HepG2 (cell line): Measurements from ENCODE around the gene SLC25A48. TPM values are rescaled to one million over a fixed set of nuclear protein-coding genes. Genes with fewer than 3 reads are reported as not detected.

Source experiments
- ATAC-seq: fragments of 200-7000 bp; cut with Tn5 transposase; 3 replicates; pipeline ENCODE4 v1.9.1; 2020; ENCODE audit warnings: mild to moderate bottlenecking, moderate library complexity
- BruUV-seq: library from RNA; stranded (reverse); fragments of 400-500 nt; replicated peaks from 2 replicates; lab custom pipeline; 2021; lab: Mats Ljungman, UMichigan
- CTCF ChIA-PET: fragments of 300-600 bp; formaldehyde crosslinking; extraction: SDS; loops from one replicate; lab custom pipeline; 2021; ENCODE audit warnings: low total read pairs, inconsistent platforms, low intra/inter-chr PET ratio; lab: Yijun Ruan, JAX
- POLR2A ChIA-PET: fragments of 350-600 bp; sonication (Branson Sonifier 250); formaldehyde crosslinking; loops from one replicate; lab custom pipeline; 2020; ENCODE audit warnings: antibody characterized with exemption, inconsistent platforms; lab: Yijun Ruan, JAX
- DNase-seq: peaks from one replicate; pipeline ENCODE4 v3.0.0-alpha.2; 2015; ENCODE audit warnings: low spot score
- FAIRE-seq: peaks from 3 replicates; lab custom pipeline; 2011; peaks lifted over from hg19 to GRCh38; lab: Jason Lieb, UNC
- H2AFZ ChIP-seq: one replicate; pipeline ENCODE4 v1.6.1; 2011; ENCODE audit warnings: low read length, inconsistent platforms
- H3K27ac ChIP-seq: fragments of 300-600 bp; 3 replicates; pipeline ENCODE4 v1.8.0; 2011; ENCODE audit warnings: mixed run types, mild to moderate bottlenecking, mixed read lengths, low read length, inconsistent platforms; ENCODE audit not compliant: insufficient read depth; ENCODE audit errors: extremely low read length
- H3K27me3 ChIP-seq, 2 experiments: fragments of 200-600 bp in 1 of 2; 2 replicates in 1 of 2; 3 replicates in 1 of 2; pipeline versions ENCODE4 v1.6.0 to v1.8.0; 2011; ENCODE audit warnings: low read length in 2 of 2, mild to moderate bottlenecking in 2 of 2, moderate library complexity in 2 of 2, inconsistent platforms in 1 of 2; ENCODE audit not compliant: insufficient read depth in 2 of 2, control insufficient read depth in 1 of 2
- H3K36me3 ChIP-seq, 2 experiments: fragments of 200-600 bp in 1 of 2; replicated peaks in 1 of 2; 2 replicates in 1 of 2; 3 replicates in 1 of 2; pipeline versions ENCODE4 v1.5.1 to v1.8.0; 2011; ENCODE audit warnings: low read length in 2 of 2, inconsistent platforms in 1 of 2; ENCODE audit not compliant: insufficient read depth in 2 of 2, control insufficient read depth in 1 of 2
- H3K4me1 ChIP-seq: 2 replicates; pipeline ENCODE4 v1.5.1; 2012; ENCODE audit warnings: low read length, inconsistent platforms; ENCODE audit not compliant: insufficient read depth
- H3K4me2 ChIP-seq: 2 replicates; pipeline ENCODE4 v1.6.0; 2011; ENCODE audit warnings: low read depth, low read length, inconsistent platforms
- H3K4me3 ChIP-seq, 3 experiments: fragments of 200-600 bp in 1 of 3; sonication (generic), shearing (Covaris generic) in 1 of 3; replicated peaks in 1 of 3; 2 replicates each; pipeline ENCODE4 v1.5.1; 2011 to 2016; ENCODE audit warnings: low read length in 3 of 3, inconsistent platforms in 2 of 3, low read depth in 2 of 3, mild to moderate bottlenecking in 2 of 3, control low read depth in 1 of 3, mixed read lengths in 1 of 3; ENCODE audit not compliant: insufficient read depth in 1 of 3
- H3K79me2 ChIP-seq: one replicate; pipeline ENCODE4 v1.6.1; 2011; ENCODE audit warnings: low read length, inconsistent platforms; ENCODE audit not compliant: insufficient read depth
- H3K9ac ChIP-seq: 2 replicates; pipeline ENCODE4 v1.6.0; 2011; ENCODE audit warnings: mild to moderate bottlenecking, low read depth, low read length, inconsistent platforms; ENCODE audit not compliant: insufficient read depth
- H3K9me3 ChIP-seq: 2 replicates; pipeline ENCODE4 v1.5.1; 2012; ENCODE audit warnings: mild to moderate bottlenecking, low read length
- H4K20me1 ChIP-seq: 2 replicates; pipeline ENCODE4 v1.6.0; 2011; ENCODE audit warnings: inconsistent platforms, mild to moderate bottlenecking, low read length, moderate library complexity; ENCODE audit not compliant: insufficient read depth
- CREB1 ChIP-seq, 2 experiments: fragments of 450-650 bp in 1 of 2; IDR thresholded peaks; 2 replicates each; pipeline ENCODE4 v1.6.1; 2016 to 2017; ENCODE audit warnings: control low read depth in 1 of 2, mild to moderate bottlenecking in 1 of 2, missing compliant biosample characterization in 1 of 2, missing genetic modification characterization in 1 of 2
- GABPA ChIP-seq, 2 experiments: IDR thresholded peaks; 2 replicates each; pipeline ENCODE4 v1.6.1; 2011 to 2016; ENCODE audit warnings: low read depth in 2 of 2, low read length in 1 of 2, missing biosample characterization in 1 of 2, missing genetic modification characterization in 1 of 2
- GTF3A ChIP-seq: sonication (generic); formaldehyde crosslinking; conservative IDR thresholded peaks from 2 replicates; pipeline ENCODE4 v1.4.0; 2020; ENCODE audit warnings: mild to moderate bottlenecking, missing genetic modification reagents
- HNF1A ChIP-seq, 2 experiments: sonication (generic) in 1 of 2; formaldehyde crosslinking in 1 of 2; IDR thresholded peaks; 2 replicates each; pipeline versions ENCODE4 v1.4.0 to v1.6.1; 2016 to 2020; ENCODE audit warnings: borderline replicate concordance in 1 of 2, low read depth in 1 of 2, mild to moderate bottlenecking in 1 of 2, missing genetic modification reagents in 1 of 2
- HNRNPH1 ChIP-seq: fragments of 200-400 bp; formaldehyde crosslinking; optimal IDR thresholded peaks from 2 replicates; pipeline ENCODE3; 2017; ENCODE audit warnings: mild to moderate bottlenecking, low read depth, low read length
- JUND ChIP-seq: sonication (generic); formaldehyde crosslinking; IDR thresholded peaks from 2 replicates; pipeline ENCODE4 v1.8.0; 2022; ENCODE audit warnings: mild to moderate bottlenecking, missing genetic modification reagents
- MXD3 ChIP-seq: IDR thresholded peaks from 2 replicates; pipeline ENCODE4 v1.6.1; 2016; ENCODE audit warnings: mild to moderate bottlenecking, missing biosample characterization, missing genetic modification reagents
- ZBTB4 ChIP-seq: sonication (generic); formaldehyde crosslinking; IDR thresholded peaks from 2 replicates; pipeline ENCODE4 v1.4.0; 2020; ENCODE audit warnings: missing genetic modification reagents, mild to moderate bottlenecking, borderline replicate concordance
- ZBTB7A ChIP-seq: sonication (generic); formaldehyde crosslinking; IDR thresholded peaks from 2 replicates; pipeline ENCODE4 v1.8.0; 2022; ENCODE audit warnings: mild to moderate bottlenecking, missing genetic modification reagents
- ZKSCAN5 ChIP-seq: sonication (generic); formaldehyde crosslinking; IDR thresholded peaks from 2 replicates; pipeline ENCODE4 v1.5.1; 2020; ENCODE audit warnings: mild to moderate bottlenecking, missing genetic modification reagents
- ZNF510 ChIP-seq: sonication (generic); formaldehyde crosslinking; IDR thresholded peaks from 2 replicates; pipeline ENCODE4 v1.4.0; 2020; ENCODE audit warnings: low read depth, mild to moderate bottlenecking, missing genetic modification reagents
- ZNF589 ChIP-seq: sonication (generic); formaldehyde crosslinking; conservative IDR thresholded peaks from 2 replicates; pipeline ENCODE4 v1.8.0; 2022; ENCODE audit warnings: mild to moderate bottlenecking, moderate library complexity, missing genetic modification reagents
- WGBS: methylation state at CpG from one replicate; pipeline ENCODE4 v1.1.6; 2017; ENCODE audit warnings: low lambda C conversion rate; 5-methylcytosine and 5-hydroxymethylcytosine counted together
- in situ Hi-C: cut with HindIII; loops from 2 replicates; pipeline ENCODE4 v1.10.0; 2017; ENCODE audit warnings: low pct_unique_long_range_greater_than_20kb; ENCODE audit not compliant: extremely low pct_ligation_motif_present
- intact Hi-C: fragments of 100-400 bp; cut with micrococcal nuclease; formaldehyde crosslinking; loops from one replicate; pipeline ENCODE4 v1.10.0; 2022; ENCODE audit not compliant: unreplicated experiment
- polyA plus RNA-seq, 8 experiments: library from polyadenylated mRNA; depleted of rRNA in 3 of 8; stranded (reverse) in 7 of 8; unstranded in 1 of 8; fragments of >200 nt; fragmentation: Illumina TruSeq in 4 of 8; extraction: Trizol in 4 of 8; gene quantifications; 2 replicates each; pipeline versions ENCODE4 v1.2.1 to v1.2.3, GENCODE V29; 2011 to 2016; ENCODE audit warnings: low read depth in 4 of 8, missing spikeins in 1 of 8, mixed read lengths in 1 of 8; ENCODE audit not compliant: insufficient read depth in 1 of 8
- total RNA-seq, 5 experiments: library from RNA; depleted of rRNA; stranded (reverse); fragments of >200 nt; fragmentation: Illumina TruSeq; extraction: Trizol; gene quantifications; 2 replicates each; pipeline ENCODE4 v1.2.3, GENCODE V29; 2016; ENCODE audit warnings: low read depth in 1 of 5

The SLC25A48 gene
- total and polyA plus RNA-seq, 2 of the 13 experiments (the other 11 are each of a cell fraction or from before 2014, with no cell fraction given): 0.17 to 4.5 TPM

- TF ChIP-seq CREB1 (IDR thresholded peaks at IDR 0.05) (no peak), CREB1 (CRISPR knock-in tag; IDR thresholded peaks at IDR 0.05) (no peak), ZKSCAN5 (CRISPR knock-in tag) (no peak)
Measured at GRCh38 chr5:135873831-135874230, 39.4 kb downstream of the SLC25A48 start (continued).

- no peak overlapping the region for H2AFZ ChIP-seq
- H3K9me3 ChIP-seq: no peaks in the 10 kb centered on the region
- POLR2A ChIA-PET: no interaction called here
- H3K36me3 ChIP-seq: no peaks in the 10 kb centered on the region
- no peak overlapping the region for H3K27ac ChIP-seq
- no peak overlapping the region for H3K4me3 ChIP-seq
- no peaks in the 10 kb centered on the region for H4K20me1 ChIP-seq
- BruUV-seq: no TSS peak
- H3K4me2 ChIP-seq: no peak overlapping the region
- WGBS: 49% methylated on average over 3 of the region's 3 CpGs
- intact Hi-C loops (no loop called here), in situ Hi-C loops (loop anchor here (25.0 kb wide), 1 partner anchor 538 kb away; no protein-coding TSS in a partner anchor)
- H3K27me3 ChIP-seq: no peaks in the 10 kb centered on the region
- FAIRE-seq (no peak), DNase-seq (no peak), ATAC-seq (no peak)
- no peaks in the 10 kb centered on the region for H3K79me2 ChIP-seq
- peaks cover 37% of the 10 kb centered on the region for H3K4me1 ChIP-seq
- CTCF ChIA-PET: no interaction called here
- no peak overlapping the region for H3K9ac ChIP-seq
- no peak for TF ChIP-seq GABPA (IDR thresholded peaks at IDR 0.05; ENCODE audit: low read depth, low read length)
- no peak for TF ChIP-seq GABPA (CRISPR knock-in tag; IDR thresholded peaks at IDR 0.05; ENCODE audit: low read depth)
- TF ChIP-seq ZNF510: no peak
- TF ChIP-seq HNF1A (IDR thresholded peaks at IDR 0.05; ENCODE audit: low read depth): no peak
- no peak for TF ChIP-seq HNF1A (CRISPR knock-in tag; IDR thresholded peaks at IDR 0.05; ENCODE audit: borderline replicate concordance)
- no peak for TF ChIP-seq ZBTB7A
- TF ChIP-seq GTF3A (CRISPR knock-in tag): no peak
- no peak for TF ChIP-seq ZNF589
- TF ChIP-seq ZBTB4 (CRISPR knock-in tag): no peak
- TF ChIP-seq MXD3: no peak
- TF ChIP-seq JUND (CRISPR knock-in tag): no peak
- TF ChIP-seq HNRNPH1: no peak
Measured at GRCh38 chr5:135874461-135874860, 40.0 kb downstream of the SLC25A48 start.
